Stimulated activated effector memory CD8-positive, alpha-beta T cell treated with anti-CD3 and anti-CD28 coated beads, Interleukin-12 subunit alpha, Interleukin-12 subunit beta, amount 100 ng/mL, for 72 hours (primary cell): Measurements from ENCODE around the gene CYLD.

Source experiments
- ATAC-seq: fragments of 150-1000 bp; cut with Tn5 transposase; 2 replicates; pipeline ENCODE4 v1.10.0; 2021
- DNase-seq, 2 donors: peaks; one replicate each; pipeline ENCODE4 v3.0.0; 2021 to 2022; ENCODE audit warnings: low spot score in 2 of 2
- H3K27ac Mint-ChIP-seq: one replicate; pipeline ENCODE4 v1.8.0; 2022; ENCODE audit warnings: mild to moderate bottlenecking, mixed read lengths
- H3K36me3 Mint-ChIP-seq: one replicate; pipeline ENCODE4 v1.8.0; 2022; ENCODE audit warnings: mild to moderate bottlenecking, mixed read lengths
- H3K4me1 Mint-ChIP-seq: one replicate; pipeline ENCODE4 v1.8.0; 2022; ENCODE audit warnings: mixed read lengths
- H3K4me3 Mint-ChIP-seq: one replicate; pipeline ENCODE4 v1.8.0; 2022; ENCODE audit warnings: mild to moderate bottlenecking, mixed read lengths
- H3K9me3 Mint-ChIP-seq: one replicate; pipeline ENCODE4 v1.8.0; 2022; ENCODE audit warnings: mixed read lengths

Gene CYLD

GRCh38 chr16:50774960-50775359 is 33.1 kb downstream of the CYLD start:
- DNase-seq: no peak
- H3K4me3 Mint-ChIP-seq: no peak overlapping the region
- no peaks in the 10 kb centered on the region for H3K9me3 Mint-ChIP-seq
- H3K36me3 Mint-ChIP-seq: peaks cover 94% of the 10 kb centered on the region
- H3K27ac Mint-ChIP-seq: no peak overlapping the region
- ATAC-seq: no peak
- H3K4me1 Mint-ChIP-seq: peaks cover 54% of the 10 kb centered on the region

GRCh38 chr16:50776037-50776436 is 34.2 kb downstream of the CYLD start:
- H3K27ac Mint-ChIP-seq: no peak overlapping the region
- H3K4me3 Mint-ChIP-seq: no peak overlapping the region
- peaks cover 94% of the 10 kb centered on the region for H3K36me3 Mint-ChIP-seq
- no peaks in the 10 kb centered on the region for H3K9me3 Mint-ChIP-seq
- ATAC-seq: no peak
- DNase-seq: no peak
- H3K4me1 Mint-ChIP-seq: peaks cover 60% of the 10 kb centered on the region

- no peak for DNase-seq
- peak; percentile 98 for ATAC-seq
- Mint-ChIP-seq H3K4me1 (peaks cover 56% of the 10 kb centered on the region), H3K4me3 (peak overlapping the region; percentile 23), H3K36me3 (peaks cover 99% of the 10 kb centered on the region), H3K27ac (peak overlapping the region; percentile 73), H3K9me3 (no peaks in the 10 kb centered on the region)
Measured at GRCh38 chr16:50778284-50779163, 36.6 kb downstream of the CYLD start.

- no peak for DNase-seq
- H3K9me3 Mint-ChIP-seq: no peaks in the 10 kb centered on the region
- peaks cover 39% of the 10 kb centered on the region for H3K4me1 Mint-ChIP-seq
- H3K36me3 Mint-ChIP-seq: peaks cover 100% of the 10 kb centered on the region
- H3K27ac Mint-ChIP-seq: peak overlapping the region; percentile 79
- ATAC-seq: peak; percentile 48
- peak overlapping the region; percentile 14 for H3K4me3 Mint-ChIP-seq
Measured at GRCh38 chr16:50781043-50781442, 39.2 kb downstream of the CYLD start.

GRCh38 chr16:50781518-50781917 is 39.6 kb downstream of the CYLD start:
- peak overlapping the region; percentile 79 for H3K27ac Mint-ChIP-seq
- no peak for ATAC-seq

GRCh38 chr16:50789757-50790156 is 47.9 kb downstream of the CYLD start:
- Mint-ChIP-seq H3K9me3 (peaks cover 3% of the 10 kb centered on the region), H3K4me1 (peaks cover 6% of the 10 kb centered on the region), H3K27ac (peak overlapping the region; percentile 41), H3K4me3 (no peak overlapping the region), H3K36me3 (peaks cover 100% of the 10 kb centered on the region)
- DNase-seq (no peak), ATAC-seq (no peak)

More at GRCh38 chr16:50781518-50781917, 39.6 kb downstream of the CYLD start:
- no peaks in the 10 kb centered on the region for H3K9me3 Mint-ChIP-seq
- H3K4me3 Mint-ChIP-seq: peak overlapping the region; percentile 14
- DNase-seq: no peak
- H3K36me3 Mint-ChIP-seq: peaks cover 100% of the 10 kb centered on the region
- peaks cover 39% of the 10 kb centered on the region for H3K4me1 Mint-ChIP-seq

GRCh38 chr16:50791522-50791921 is 49.6 kb downstream of the CYLD start:
- no peak for DNase-seq
- Mint-ChIP-seq H3K27ac (no peak overlapping the region), H3K4me3 (no peak overlapping the region), H3K4me1 (peaks cover 6% of the 10 kb centered on the region), H3K9me3 (peaks cover 3% of the 10 kb centered on the region), H3K36me3 (peaks cover 100% of the 10 kb centered on the region)
- no peak for ATAC-seq

GRCh38 chr16:50796829-50797228 is 54.9 kb downstream of the CYLD start:
- Mint-ChIP-seq H3K36me3 (peaks cover 98% of the 10 kb centered on the region), H3K9me3 (no peaks in the 10 kb centered on the region), H3K27ac (peak overlapping the region; percentile 60), H3K4me3 (no peak overlapping the region), H3K4me1 (no peaks in the 10 kb centered on the region)
- DNase-seq (no peak), ATAC-seq (no peak)

- no peak for ATAC-seq
- Mint-ChIP-seq H3K4me3 (no peak overlapping the region), H3K27ac (peak overlapping the region; percentile 60), H3K9me3 (no peaks in the 10 kb centered on the region), H3K36me3 (peaks cover 93% of the 10 kb centered on the region), H3K4me1 (no peaks in the 10 kb centered on the region)
- no peak for DNase-seq
Measured at GRCh38 chr16:50797456-50797855, 55.6 kb downstream of the CYLD start.

GRCh38 chr16:50800074-50800473 is 58.2 kb downstream of the CYLD start:
- Mint-ChIP-seq H3K36me3 (peaks cover 67% of the 10 kb centered on the region), H3K4me1 (no peaks in the 10 kb centered on the region), H3K4me3 (no peak overlapping the region), H3K27ac (peak overlapping the region; percentile 1), H3K9me3 (no peaks in the 10 kb centered on the region)
- DNase-seq (no peak), ATAC-seq (no peak)

GRCh38 chr16:50801036-50801435 is 59.1 kb downstream of the CYLD start:
- Mint-ChIP-seq H3K36me3 (peaks cover 57% of the 10 kb centered on the region), H3K27ac (peak overlapping the region; percentile 52)

GRCh38 chr16:50802000-50802399 is 60.1 kb downstream of the CYLD start:
- peaks cover 48% of the 10 kb centered on the region for H3K36me3 Mint-ChIP-seq
- H3K4me3 Mint-ChIP-seq: no peak overlapping the region
- no peak for ATAC-seq
- no peaks in the 10 kb centered on the region for H3K9me3 Mint-ChIP-seq
- DNase-seq: no peak
- peaks cover 13% of the 10 kb centered on the region for H3K4me1 Mint-ChIP-seq
- H3K27ac Mint-ChIP-seq: peak overlapping the region; percentile 23

More at GRCh38 chr16:50801036-50801435, 59.1 kb downstream of the CYLD start:
- Mint-ChIP-seq H3K9me3 (no peaks in the 10 kb centered on the region), H3K4me3 (no peak overlapping the region), H3K4me1 (peaks cover 6% of the 10 kb centered on the region)
- DNase-seq: no peak
- ATAC-seq: no peak

- H3K9me3 Mint-ChIP-seq: no peaks in the 10 kb centered on the region
- peaks cover 38% of the 10 kb centered on the region for H3K36me3 Mint-ChIP-seq
- H3K4me1 Mint-ChIP-seq: peaks cover 13% of the 10 kb centered on the region
- peak overlapping the region; percentile 64 for H3K27ac Mint-ChIP-seq
- H3K4me3 Mint-ChIP-seq: no peak overlapping the region
- ATAC-seq (no peak), DNase-seq (no peak)
Measured at GRCh38 chr16:50802961-50803360, 61.1 kb downstream of the CYLD start.

GRCh38 chr16:50804290-50804907 is 62.5 kb downstream of the CYLD start:
- H3K4me1 Mint-ChIP-seq: peaks cover 13% of the 10 kb centered on the region
- no peak overlapping the region for H3K4me3 Mint-ChIP-seq
- no peaks in the 10 kb centered on the region for H3K9me3 Mint-ChIP-seq
- no peak for ATAC-seq
- H3K36me3 Mint-ChIP-seq: peaks cover 24% of the 10 kb centered on the region
- H3K27ac Mint-ChIP-seq: peak overlapping the region; percentile 64
- no peak for DNase-seq

- Mint-ChIP-seq H3K4me3 (peak overlapping the region; percentile 61), H3K9me3 (no peaks in the 10 kb centered on the region), H3K4me1 (peaks cover 13% of the 10 kb centered on the region), H3K36me3 (peaks cover 6% of the 10 kb centered on the region), H3K27ac (peak overlapping the region; percentile 37)
- DNase-seq (peak; percentile 79 to 89), ATAC-seq (peak; percentile 98)
Measured at GRCh38 chr16:50806099-50807062, 64.5 kb downstream of the CYLD start.
